ENCODE results near the gene ADNP2.

ADNP2 gene

GRCh38 chr18:80181642-80182461, 72.8 kb downstream of the ADNP2 start:
- TF ChIP-seq CTCF (IDR thresholded peaks at IDR 0.05): no peak

GRCh38 chr18:80182855-80183254, 73.8 kb downstream of the ADNP2 start:
- TF ChIP-seq CTCF (IDR thresholded peaks at IDR 0.05): no peak

- no peak for TF ChIP-seq CTCF (IDR thresholded peaks at IDR 0.05)
Measured at GRCh38 chr18:80183273-80184050, 74.4 kb downstream of the ADNP2 start.

GRCh38 chr18:80184243-80184772, 75.2 kb downstream of the ADNP2 start:
- no peak for TF ChIP-seq CTCF (IDR thresholded peaks at IDR 0.05)

- no peak for TF ChIP-seq CTCF (IDR thresholded peaks at IDR 0.05)
Measured at GRCh38 chr18:80185545-80185944, 76.5 kb downstream of the ADNP2 start.

- TF ChIP-seq CTCF (IDR thresholded peaks at IDR 0.05): no peak
Measured at GRCh38 chr18:80187956-80188642, 79.0 kb downstream of the ADNP2 start.

Data from LNCAP (cell line).